Measurements from ENCODE around the gene MYO19.

The MYO19 gene

DNA sequence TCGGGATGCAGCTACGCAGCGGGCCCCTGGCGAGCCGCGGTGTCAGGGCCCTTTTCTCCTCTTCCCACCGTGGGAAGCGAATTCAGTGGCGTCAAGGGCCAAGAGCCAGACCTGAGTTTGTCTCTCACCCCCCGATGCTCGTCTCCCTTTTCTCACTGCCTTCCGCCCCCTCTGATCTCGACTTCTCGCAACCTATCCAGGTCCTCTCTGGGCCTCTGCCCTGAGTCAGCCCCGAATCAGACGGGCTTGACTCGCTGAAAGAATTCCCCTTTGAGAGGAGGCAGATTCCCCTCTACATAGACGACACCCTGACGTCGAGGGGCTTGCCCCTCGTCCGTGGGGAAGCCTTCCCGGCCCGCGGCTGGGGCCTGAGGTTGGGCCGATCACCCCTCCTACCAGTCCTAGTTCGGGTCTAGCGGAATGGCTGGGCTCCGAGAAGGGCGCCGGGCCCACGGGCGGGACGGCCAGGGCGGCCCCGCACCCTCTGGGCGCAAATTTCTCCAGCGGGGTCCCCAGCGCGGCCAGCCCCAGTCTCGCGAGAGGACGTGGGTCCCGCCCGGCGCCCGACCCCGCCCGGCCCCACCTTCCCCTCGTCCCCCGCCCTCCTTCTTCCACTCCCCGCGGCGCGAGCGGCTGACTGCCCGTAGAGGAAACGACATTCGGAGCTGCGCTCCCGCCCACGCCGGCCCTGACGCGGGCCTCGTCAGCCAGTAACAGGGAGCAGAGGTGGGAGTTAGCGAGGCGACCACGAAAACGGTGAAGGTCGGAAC is 9.8 kb upstream of the MYO19 start, which contains the start of gene GGNBP2:
TSS of gene GGNBP2 (plus strand) at position 613 of the 770 bp plus-strand sequence. CDS start 806 bp downstream, outside the sequence.
- Histone ChIP-seq H3K27ac (ENCODE audit: low read length) (peak within 1 kb of the TSS; percentile 99), H3K9me2 (replicated peaks; ENCODE audit: insufficient read depth, low read length) (no peaks in the 10 kb centered on the region), H3K27me3 (replicated peaks; ENCODE audit: insufficient read depth, low read length) (no peaks in the 10 kb centered on the region), H3K36me3 (replicated peaks; ENCODE audit: insufficient read depth, low read length) (peaks cover 5% of the 10 kb centered on the region; the same call in 1 of the 2 replicates), H3K9me3 (replicated peaks; ENCODE audit: insufficient read depth, low read length) (no peaks in the 10 kb centered on the region), H3F3A (ENCODE audit: insufficient read depth, low read length) (peaks cover 24% of the 10 kb centered on the region), H3K4me3 (ENCODE audit: low read length) (peak within 1 kb of the TSS; percentile 96), H3K4me2 (ENCODE audit: low read depth, low read length) (peak within 1 kb of the TSS; percentile 90), H4K20me1 (ENCODE audit: insufficient read depth, low read length) (peaks cover 16% of the 10 kb centered on the region), H3K4me1 (ENCODE audit: low read length) (peaks cover 21% of the 10 kb centered on the region), H3K79me2 (ENCODE audit: low read length) (peaks cover 58% of the 10 kb centered on the region), H3K9ac (ENCODE audit: low read length) (peak within 1 kb of the TSS; percentile 99), H2AFZ (ENCODE audit: low read length) (peak within 1 kb of the TSS; percentile 100)
- peak; percentile 90 for DNase-seq
- TF ChIP-seq EZH2 (optimal IDR thresholded peaks at IDR 0.05; ENCODE audit: low read depth, low read length) (no peak), EZH2phosphoT487 (IDR thresholded peaks at IDR 0.05; ENCODE audit: low read length) (no peak)
- TF ChIP-seq, protein P1, sequence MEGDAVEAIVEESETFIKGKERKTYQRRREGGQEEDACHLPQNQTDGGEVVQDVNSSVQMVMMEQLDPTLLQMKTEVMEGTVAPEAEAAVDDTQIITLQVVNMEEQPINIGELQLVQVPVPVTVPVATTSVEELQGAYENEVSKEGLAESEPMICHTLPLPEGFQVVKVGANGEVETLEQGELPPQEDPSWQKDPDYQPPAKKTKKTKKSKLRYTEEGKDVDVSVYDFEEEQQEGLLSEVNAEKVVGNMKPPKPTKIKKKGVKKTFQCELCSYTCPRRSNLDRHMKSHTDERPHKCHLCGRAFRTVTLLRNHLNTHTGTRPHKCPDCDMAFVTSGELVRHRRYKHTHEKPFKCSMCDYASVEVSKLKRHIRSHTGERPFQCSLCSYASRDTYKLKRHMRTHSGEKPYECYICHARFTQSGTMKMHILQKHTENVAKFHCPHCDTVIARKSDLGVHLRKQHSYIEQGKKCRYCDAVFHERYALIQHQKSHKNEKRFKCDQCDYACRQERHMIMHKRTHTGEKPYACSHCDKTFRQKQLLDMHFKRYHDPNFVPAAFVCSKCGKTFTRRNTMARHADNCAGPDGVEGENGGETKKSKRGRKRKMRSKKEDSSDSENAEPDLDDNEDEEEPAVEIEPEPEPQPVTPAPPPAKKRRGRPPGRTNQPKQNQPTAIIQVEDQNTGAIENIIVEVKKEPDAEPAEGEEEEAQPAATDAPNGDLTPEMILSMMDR (IDR thresholded peaks at IDR 0.05; ENCODE audit: low read length) = no peak

DNA sequence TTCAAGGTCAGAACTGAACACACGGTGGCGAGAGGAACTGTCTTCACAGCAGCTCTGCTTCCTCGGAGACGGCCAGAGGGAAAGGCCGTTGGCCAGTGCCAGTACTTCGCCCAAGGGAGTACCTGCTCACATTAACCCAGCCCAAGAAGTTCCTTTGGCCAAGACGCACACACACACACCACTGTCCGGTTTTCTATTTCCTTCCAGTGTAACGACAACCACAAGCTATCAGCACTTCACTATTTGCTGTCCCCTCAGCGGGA is 9.3 kb upstream of the MYO19 start:
- Histone ChIP-seq H4K20me1 (ENCODE audit: insufficient read depth, low read length) (peaks cover 16% of the 10 kb centered on the region), H3K9me2 (replicated peaks; ENCODE audit: insufficient read depth, low read length) (no peaks in the 10 kb centered on the region), H3K4me1 (ENCODE audit: low read length) (peaks cover 20% of the 10 kb centered on the region), H3F3A (ENCODE audit: insufficient read depth, low read length) (peaks cover 24% of the 10 kb centered on the region), H3K79me2 (ENCODE audit: low read length) (peaks cover 52% of the 10 kb centered on the region), H3K9ac (ENCODE audit: low read length) (peak overlapping the region; percentile 99), H3K4me2 (ENCODE audit: low read depth, low read length) (peak overlapping the region; percentile 77), H3K9me3 (replicated peaks; ENCODE audit: insufficient read depth, low read length) (no peaks in the 10 kb centered on the region), H2AFZ (ENCODE audit: low read length) (peak overlapping the region; percentile 100), H3K36me3 (replicated peaks; ENCODE audit: insufficient read depth, low read length) (peaks cover 5% of the 10 kb centered on the region; the same call in 1 of the 2 replicates), H3K4me3 (ENCODE audit: low read length) (peak overlapping the region; percentile 96), H3K27ac (ENCODE audit: low read length) (peak overlapping the region; percentile 99), H3K27me3 (replicated peaks; ENCODE audit: insufficient read depth, low read length) (no peaks in the 10 kb centered on the region)
- TF ChIP-seq, protein P1 (IDR thresholded peaks at IDR 0.05; ENCODE audit: low read length) = peak; percentile 29
- TF ChIP-seq EZH2phosphoT487 (IDR thresholded peaks at IDR 0.05; ENCODE audit: low read length) = no peak
- DNase-seq = peak; percentile 69

DNA sequence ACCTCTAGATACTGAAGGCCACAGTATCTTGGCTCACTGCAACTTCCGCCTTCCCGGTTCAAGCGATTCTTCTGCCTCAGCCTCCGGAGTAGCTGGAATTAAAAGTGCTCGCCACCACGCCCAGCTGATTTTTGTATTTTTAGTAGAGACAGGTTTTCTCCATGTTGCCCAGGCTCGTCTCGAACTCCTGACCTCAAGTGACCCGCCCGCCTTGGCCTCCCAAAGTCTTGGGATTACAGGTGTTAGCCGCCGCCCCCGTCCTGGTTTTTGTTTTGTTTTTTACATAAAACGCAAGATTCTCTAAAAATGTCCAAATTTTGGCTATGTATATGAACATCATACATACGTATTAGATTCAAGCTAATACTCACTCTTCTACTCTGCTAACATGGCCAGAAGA is 8.1 kb upstream of the MYO19 start:
- H3K4me3 ChIP-seq (ENCODE audit: low read length) = no peak overlapping the region
- H3F3A ChIP-seq (ENCODE audit: insufficient read depth, low read length) = peaks cover 27% of the 10 kb centered on the region
- no peaks in the 10 kb centered on the region for H3K9me2 ChIP-seq (replicated peaks; ENCODE audit: insufficient read depth, low read length)
- peaks cover 5% of the 10 kb centered on the region; the same call in 1 of the 2 replicates for H3K36me3 ChIP-seq (replicated peaks; ENCODE audit: insufficient read depth, low read length)
- TF ChIP-seq EZH2phosphoT487 (IDR thresholded peaks at IDR 0.05; ENCODE audit: low read length) = no peak
- TF ChIP-seq, protein P1 (IDR thresholded peaks at IDR 0.05; ENCODE audit: low read length) = no peak
- TF ChIP-seq EZH2 (optimal IDR thresholded peaks at IDR 0.05; ENCODE audit: low read depth, low read length) = no peak
- no peak overlapping the region for H2AFZ ChIP-seq (ENCODE audit: low read length)
- no peak overlapping the region for H3K27ac ChIP-seq (ENCODE audit: low read length)
- DNase-seq = no peak
- peak overlapping the region; percentile 77; the same call in 1 of the 2 replicates for H3K4me2 ChIP-seq (ENCODE audit: low read depth, low read length)
- no peak overlapping the region for H3K9ac ChIP-seq (ENCODE audit: low read length)
- no peaks in the 10 kb centered on the region for H3K27me3 ChIP-seq (replicated peaks; ENCODE audit: insufficient read depth, low read length)
- peaks cover 17% of the 10 kb centered on the region for H3K4me1 ChIP-seq (ENCODE audit: low read length)
- H3K79me2 ChIP-seq (ENCODE audit: low read length) = peaks cover 41% of the 10 kb centered on the region
- H4K20me1 ChIP-seq (ENCODE audit: insufficient read depth, low read length) = peaks cover 13% of the 10 kb centered on the region
- H3K9me3 ChIP-seq (replicated peaks; ENCODE audit: insufficient read depth, low read length) = no peaks in the 10 kb centered on the region
